H1 (cell line): ENCODE measurements around the gene HES5. TPM values are rescaled to one million over a fixed set of nuclear protein-coding genes. Genes with fewer than 3 reads are reported as not detected.
"Not testable (repeated sequence)": the region's sequence is repeated elsewhere in the genome, so short reads cannot be mapped to it uniquely, and the experiment has no call there.

ENCODE experiments used
- CTCF ChIA-PET: fragments of 300-600 bp; sonication (Branson Sonifier 250); formaldehyde crosslinking; loops from one replicate; lab custom pipeline; 2021; ENCODE audit not compliant: partially characterized antibody; lab: Charles Lee
- POLR2A ChIA-PET: fragments of 300-600 bp; sonication (Branson Sonifier 250); formaldehyde crosslinking; loops from one replicate; lab custom pipeline; 2021; ENCODE audit warnings: inconsistent platforms; ENCODE audit not compliant: partially characterized antibody; lab: Charles Lee
- DNase-seq, 2 experiments: peaks; one replicate each; pipeline versions ENCODE4 v3.0.0 to v3.0.0-alpha.2; 2010 to 2022; ENCODE audit warnings: low spot score in 2 of 2, low read depth in 1 of 2, mixed read lengths in 1 of 2
- FAIRE-seq: peaks from 2 replicates; lab custom pipeline; 2011; peaks lifted over from hg19 to GRCh38; lab: Jason Lieb, UNC
- H2AFZ ChIP-seq: 2 replicates; pipeline ENCODE4 v1.8.1; 2012; ENCODE audit warnings: low read length, inconsistent platforms
- H2AK5ac ChIP-seq: 2 replicates; pipeline ENCODE4 v1.6.1; 2013; ENCODE audit warnings: low read depth, low read length
- H2BK120ac ChIP-seq: replicated peaks from 2 replicates; pipeline ENCODE3; 2013; ENCODE audit warnings: low read depth, low read length, inconsistent platforms
- H2BK12ac ChIP-seq: 2 replicates; pipeline ENCODE4 v1.6.1; 2013; ENCODE audit warnings: low read depth, low read length
- H2BK15ac ChIP-seq: 2 replicates; pipeline ENCODE4 v1.6.1; 2013; ENCODE audit warnings: low read length
- H2BK20ac ChIP-seq: 2 replicates; pipeline ENCODE4 v1.6.1; 2013; ENCODE audit warnings: low read length
- H2BK5ac ChIP-seq: 2 replicates; pipeline ENCODE4 v1.6.1; 2013; ENCODE audit warnings: low read depth, low read length
- H3K14ac ChIP-seq: 2 replicates; pipeline ENCODE4 v1.6.1; 2013; ENCODE audit warnings: inconsistent platforms; ENCODE audit not compliant: insufficient read length
- H3K18ac ChIP-seq: 2 replicates; pipeline ENCODE4 v1.6.1; 2013; ENCODE audit warnings: low read length; ENCODE audit errors: extremely low read depth
- H3K23ac ChIP-seq: 2 replicates; pipeline ENCODE4 v1.6.1; 2013; ENCODE audit warnings: inconsistent platforms; ENCODE audit not compliant: insufficient read length
- H3K23me2 ChIP-seq: 2 replicates; pipeline ENCODE4 v1.6.1; 2013; ENCODE audit warnings: low read depth, low read length
- H3K27ac ChIP-seq: 2 replicates; pipeline ENCODE4 v1.6.1; 2011; ENCODE audit warnings: low read depth, low read length, inconsistent platforms
- H3K27me3 ChIP-seq, 4 experiments: replicated peaks in 1 of 4; 1 replicate in 1 of 4; 2 replicates in 3 of 4; pipeline versions ENCODE4 v1.6.1 to v1.8.1; 2011 to 2013; ENCODE audit warnings: low read length in 3 of 4, mild to moderate bottlenecking in 3 of 4, inconsistent platforms in 2 of 4, mixed read lengths in 2 of 4, moderate library complexity in 1 of 4; ENCODE audit not compliant: control insufficient read depth in 3 of 4, insufficient read depth in 3 of 4; ENCODE audit errors: extremely low read depth in 1 of 4
- H3K36me3 ChIP-seq, 4 experiments: 2 replicates each; pipeline versions ENCODE4 v1.6.1 to v1.8.1; 2011 to 2013; ENCODE audit warnings: mild to moderate bottlenecking in 4 of 4, low read length in 3 of 4, moderate library complexity in 2 of 4, control low read depth in 1 of 4, inconsistent platforms in 1 of 4; ENCODE audit not compliant: insufficient read depth in 4 of 4, control insufficient read depth in 2 of 4
- H3K4ac ChIP-seq: replicated peaks from 2 replicates; pipeline ENCODE3; 2013; ENCODE audit warnings: low read length, low read depth, mixed read lengths, inconsistent platforms; ENCODE audit not compliant: insufficient read length
- H3K4me1 ChIP-seq, 4 experiments: replicated peaks in 1 of 4; 1 replicate in 1 of 4; 2 replicates in 3 of 4; pipeline versions ENCODE4 v1.6.1 to v1.8.1; 2011 to 2013; ENCODE audit warnings: low read length in 3 of 4, inconsistent platforms in 2 of 4, mixed read lengths in 1 of 4; ENCODE audit not compliant: insufficient read depth in 4 of 4, control insufficient read depth in 3 of 4
- H3K4me2 ChIP-seq, 2 experiments: 2 replicates each; pipeline versions ENCODE4 v1.6.1 to v1.8.1; 2011 to 2013; ENCODE audit warnings: low read depth in 2 of 2, low read length in 2 of 2, control low read depth in 1 of 2, inconsistent platforms in 1 of 2, mild to moderate bottlenecking in 1 of 2; ENCODE audit not compliant: insufficient read depth in 1 of 2
- H3K4me3 ChIP-seq, 4 experiments: fragments of 200-600, 300-600 bp in 1 of 4; sonication (generic), shearing (Covaris generic), sonication (Bioruptor Twin) in 1 of 4; 2 replicates each; pipeline versions ENCODE4 v1.5.1 to v1.8.1; 2011 to 2016; ENCODE audit warnings: low read length in 4 of 4, low read depth in 3 of 4, control low read depth in 2 of 4, inconsistent platforms in 2 of 4, mild to moderate bottlenecking in 2 of 4, mixed read lengths in 1 of 4, moderate library complexity in 1 of 4; ENCODE audit not compliant: insufficient read depth in 2 of 4; ENCODE audit errors: extremely low read depth in 1 of 4
- H3K56ac ChIP-seq: replicated peaks from 2 replicates; pipeline ENCODE3; 2013; ENCODE audit warnings: low read depth, mild to moderate bottlenecking, mixed read lengths, low read length, inconsistent platforms; ENCODE audit not compliant: insufficient read length
- H3K79me1 ChIP-seq: 2 replicates; pipeline ENCODE4 v1.6.1; 2013; ENCODE audit warnings: low read depth, low read length, control low read depth
- H3K79me2 ChIP-seq, 2 experiments: 2 replicates each; pipeline versions ENCODE4 v1.6.1 to v1.8.1; 2012 to 2013; ENCODE audit warnings: low read length in 2 of 2, mild to moderate bottlenecking in 2 of 2, inconsistent platforms in 1 of 2; ENCODE audit not compliant: insufficient read depth in 2 of 2, control insufficient read depth in 1 of 2
- H3K9ac ChIP-seq, 4 experiments: replicated peaks in 1 of 4; 1 replicate in 1 of 4; 2 replicates in 3 of 4; pipeline versions ENCODE4 v1.6.1 to v1.8.1; 2011 to 2013; ENCODE audit warnings: low read depth in 3 of 4, low read length in 3 of 4, control low read depth in 2 of 4, mild to moderate bottlenecking in 2 of 4, moderate library complexity in 2 of 4, inconsistent platforms in 1 of 4; ENCODE audit errors: extremely low read depth in 1 of 4
- H3K9me3 ChIP-seq, 2 experiments: 2 replicates each; pipeline versions ENCODE4 v1.6.1 to v1.8.1; 2012 to 2013; ENCODE audit warnings: mild to moderate bottlenecking in 2 of 2, moderate library complexity in 2 of 2, control low read depth in 1 of 2, inconsistent platforms in 1 of 2, low read depth in 1 of 2, low read length in 1 of 2, mixed read lengths in 1 of 2; ENCODE audit not compliant: insufficient read depth in 2 of 2
- H4K20me1 ChIP-seq, 2 experiments: replicated peaks in 1 of 2; 2 replicates each; pipeline versions ENCODE3 to v1.8.1; 2011 to 2013; ENCODE audit warnings: inconsistent platforms in 2 of 2, low read length in 2 of 2, mild to moderate bottlenecking in 1 of 2; ENCODE audit not compliant: insufficient read depth in 2 of 2, control insufficient read depth in 1 of 2
- H4K5ac ChIP-seq: 2 replicates; pipeline ENCODE4 v1.6.1; 2013; ENCODE audit warnings: low read length, low read depth, mixed read lengths, inconsistent platforms; ENCODE audit not compliant: insufficient read length
- H4K8ac ChIP-seq: 2 replicates; pipeline ENCODE4 v1.8.0; 2013; ENCODE audit warnings: mild to moderate bottlenecking, moderate library complexity, low read length, inconsistent platforms; ENCODE audit not compliant: insufficient read depth; ENCODE audit errors: extremely low read depth
- H4K91ac ChIP-seq: replicated peaks from 2 replicates; pipeline ENCODE3; 2013; ENCODE audit warnings: low read length, mixed read lengths, inconsistent platforms; ENCODE audit not compliant: insufficient read length
- WGBS, 2 experiments: shearing (Covaris generic) in 1 of 2; methylation state at CpG; one replicate each; pipeline versions ENCODE4 v1.1.6 to v1.1.7; 2013 to 2015; ENCODE audit warnings: low lambda C conversion rate in 2 of 2, mixed read lengths in 2 of 2, inconsistent platforms in 1 of 2, low coverage in 1 of 2, missing lambda C conversion rate in 1 of 2; ENCODE audit not compliant: insufficient replicate concordance in 2 of 2, insufficient coverage in 1 of 2, insufficient read length in 1 of 2; ENCODE audit errors: extremely low coverage in 1 of 2, missing lambda C conversion rate in 1 of 2; 5-methylcytosine and 5-hydroxymethylcytosine counted together
- polyA plus RNA-seq, 7 experiments: library from polyadenylated mRNA; depleted of rRNA in 3 of 7; stranded (reverse) in 5 of 7; unstranded in 2 of 7; fragments of >200 nt in 5 of 7; fragments of 200-250 nt in 2 of 7; gene quantifications; 1 replicate in 5 of 7; 2 replicates in 1 of 7; 4 replicates in 1 of 7; pipeline versions ENCODE4 v1.2.1 to v1.2.3, GENCODE V29; 2011 to 2013; ENCODE audit warnings: missing spikeins in 2 of 7, mixed read lengths in 2 of 7
- total RNA-seq: library from RNA; stranded (reverse); fragmentation: NEBNext Ultra II Directional; extraction: Animal tissue kit (Norgen Biotek cat#: 25700); gene quantifications from 2 replicates; pipeline ENCODE4 v1.2.1, GENCODE V29; 2021

Gene HES5
- total and polyA plus RNA-seq, 2 of the 8 experiments (the other 6 are each of a cell fraction or from before 2014, with no cell fraction given) = 0.22 TPM; not detected in 1

DNA sequence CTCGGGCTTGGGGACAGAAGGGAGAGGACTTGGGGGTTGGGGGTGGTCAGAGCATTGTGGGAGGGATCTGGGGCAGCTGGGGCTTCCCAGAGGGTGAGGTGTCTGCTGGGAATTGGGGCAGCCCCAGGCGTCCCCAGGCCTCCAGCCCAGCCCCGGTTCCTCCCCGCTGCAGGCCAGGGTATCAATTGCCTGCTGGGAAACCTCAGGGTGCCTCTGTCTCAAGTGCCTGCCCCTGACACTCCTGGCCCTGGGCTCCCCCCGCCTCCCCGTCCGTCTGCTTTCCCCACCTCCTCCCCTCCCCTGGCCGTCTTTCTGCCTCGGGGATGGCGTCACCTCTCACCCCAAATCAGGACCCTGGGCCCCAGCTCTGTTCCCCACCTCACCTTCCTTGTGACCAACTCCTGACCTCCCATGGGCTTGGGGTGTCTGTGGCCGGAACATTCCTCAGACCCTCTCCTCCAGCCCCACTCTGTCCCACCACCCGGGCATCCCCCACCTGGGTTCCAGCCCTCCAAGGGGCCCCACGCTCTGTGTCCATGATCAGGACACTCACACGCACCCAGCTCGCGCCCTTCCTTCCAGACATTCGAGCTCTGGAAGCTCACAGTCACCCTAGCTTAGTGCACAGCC, 38.2 kb upstream of the HES5 start:
- H3K4me3 ChIP-seq, CTCF ChIA-PET, H4K8ac ChIP-seq, H2BK20ac ChIP-seq, H3K79me1 ChIP-seq, H3K4me2 ChIP-seq, H3K27me3 ChIP-seq, H3K79me2 ChIP-seq, H2BK15ac ChIP-seq, H3K18ac ChIP-seq, H3K27ac ChIP-seq, FAIRE-seq, H3K23ac ChIP-seq, POLR2A ChIA-PET, H2BK120ac ChIP-seq, H4K5ac ChIP-seq, H2BK5ac ChIP-seq, H4K20me1 ChIP-seq, H2BK12ac ChIP-seq, H3K36me3 ChIP-seq, H3K4ac ChIP-seq, H3K9me3 ChIP-seq, H3K56ac ChIP-seq, H4K91ac ChIP-seq, H3K14ac ChIP-seq, H2AK5ac ChIP-seq, H3K23me2 ChIP-seq, H3K9ac ChIP-seq, H3K4me1 ChIP-seq, DNase-seq, H2AFZ ChIP-seq: not testable (repeated sequence)
- no CpG with 5 or more reads among the region's 17 CpGs for WGBS, 2 experiments
